Measurements from ENCODE around the gene PARD3B. TPM values are rescaled to one million over a fixed set of nuclear protein-coding genes. Genes with fewer than 3 reads are reported as not detected.

The PARD3B gene
- total RNA-seq, 2 experiments from 2014 or later, result 0.11 to 0.88 TPM

- Mint-ChIP-seq H3K9me3 (no peaks in the 10 kb centered on the region), H3K4me3 (peak overlapping the region; percentile 37), H3K27me3 (no peaks in the 10 kb centered on the region), H3K36me3 (ENCODE audit: low read depth) (no peaks in the 10 kb centered on the region), H3K27ac (peak overlapping the region; percentile 83), H3K4me1 (ENCODE audit: low read depth) (peaks cover 22% of the 10 kb centered on the region)
- intact Hi-C loops (cut with micrococcal nuclease), result loop anchor here (2.0 kb wide), 1 partner anchor 48 kb away; no protein-coding TSS in a partner anchor
- DNase-seq (peak; percentile 79), ATAC-seq (peak; percentile 87)
- POLR2A ChIA-PET, result no interaction called here
- no peak for TF ChIP-seq CTCF (IDR thresholded peaks at IDR 0.05)
- CTCF ChIA-PET, result interaction anchor here (6.9 kb wide), 1 partner anchor 15 kb away, joined by 33 read pairs; no protein-coding TSS in a partner anchor
These were observed 1115.3 kb downstream of the PARD3B start for GRCh38 chr2:205660521-205661124.

- TF ChIP-seq CTCF (IDR thresholded peaks at IDR 0.05), result no peak
- ChIA-PET POLR2A (no interaction called here), CTCF (interaction anchor here (6.9 kb wide), 1 partner anchor 14 kb away, joined by 33 read pairs; no protein-coding TSS in a partner anchor)
- Mint-ChIP-seq H3K27ac (peak overlapping the region; percentile 83), H3K9me3 (no peaks in the 10 kb centered on the region), H3K4me1 (ENCODE audit: low read depth) (peaks cover 22% of the 10 kb centered on the region), H3K27me3 (no peaks in the 10 kb centered on the region), H3K36me3 (ENCODE audit: low read depth) (no peaks in the 10 kb centered on the region), H3K4me3 (no peak overlapping the region)
- no peak for DNase-seq
- ATAC-seq, result no peak
- intact Hi-C loops (cut with micrococcal nuclease), result loop anchor here (2.0 kb wide), 1 partner anchor 48 kb away; no protein-coding TSS in a partner anchor
These were observed 1116.0 kb downstream of the PARD3B start for GRCh38 chr2:205661281-205661680.

GRCh38 chr2:205662206-205662965 lies 1117.1 kb downstream of the PARD3B start:
- H3K4me1 Mint-ChIP-seq (ENCODE audit: low read depth), result peaks cover 22% of the 10 kb centered on the region
- H3K4me3 Mint-ChIP-seq, result no peak overlapping the region
- H3K27ac Mint-ChIP-seq, result no peak overlapping the region
- H3K27me3 Mint-ChIP-seq, result no peaks in the 10 kb centered on the region
- TF ChIP-seq CTCF (IDR thresholded peaks at IDR 0.05), result no peak
- DNase-seq, result no peak
- H3K36me3 Mint-ChIP-seq (ENCODE audit: low read depth), result no peaks in the 10 kb centered on the region
- no peak for ATAC-seq
- H3K9me3 Mint-ChIP-seq, result no peaks in the 10 kb centered on the region
- ChIA-PET POLR2A (no interaction called here), CTCF (interaction anchor here (1.3 to 6.9 kb wide), 2 partner anchors 9 to 13 kb away, joined by 3 to 33 read pairs; no protein-coding TSS in a partner anchor)
- intact Hi-C loops (cut with micrococcal nuclease), result no loop called here

GRCh38 chr2:205665791-205666190 lies 1120.5 kb downstream of the PARD3B start:
- ChIA-PET CTCF (interaction anchor here (6.9 kb wide), 1 partner anchor 9 kb away, joined by 33 read pairs; no protein-coding TSS in a partner anchor), POLR2A (no interaction called here)
- Mint-ChIP-seq H3K36me3 (ENCODE audit: low read depth) (no peaks in the 10 kb centered on the region), H3K9me3 (peaks cover 1% of the 10 kb centered on the region), H3K4me3 (no peak overlapping the region), H3K27me3 (no peaks in the 10 kb centered on the region), H3K27ac (no peak overlapping the region), H3K4me1 (ENCODE audit: low read depth) (peaks cover 14% of the 10 kb centered on the region)
- intact Hi-C loops (cut with micrococcal nuclease), result no loop called here
- DNase-seq (no peak), ATAC-seq (no peak)
- no peak for TF ChIP-seq CTCF (IDR thresholded peaks at IDR 0.05)
